K562 (cell line): ENCODE results near the gene HPRT1. TPM values are rescaled to one million over a fixed set of nuclear protein-coding genes. Genes with fewer than 3 reads are reported as not detected.

Source experiments
- CC2D1A ChIP-seq: fragments of 450-650 bp; IDR thresholded peaks from 2 replicates; pipeline ENCODE4 v1.6.1; 2017; ENCODE audit warnings: mild to moderate bottlenecking
- CHD1 ChIP-seq: fragments of 200-600 bp; sonication (generic); IDR thresholded peaks from one replicate; pipeline ENCODE4 v1.6.1; 2012; ENCODE audit warnings: mild to moderate bottlenecking, moderate library complexity, low read length, inconsistent platforms
- MGA ChIP-seq: fragments of 450-650 bp; IDR thresholded peaks from 2 replicates; pipeline ENCODE4 v1.6.1; 2016; ENCODE audit warnings: mild to moderate bottlenecking, moderate library complexity
- NKRF ChIP-seq: fragments of 450-650 bp; IDR thresholded peaks from 2 replicates; pipeline ENCODE4 v1.6.1; 2016; ENCODE audit warnings: borderline replicate concordance
- polyA plus RNA-seq, 8 experiments: library from polyadenylated mRNA; depleted of rRNA in 4 of 8; stranded (reverse) in 5 of 8; unstranded in 3 of 8; fragments of >200 nt; fragmentation: Nextera tagmentation in 2 of 8; fragmentation: Illumina TruSeq in 1 of 8; extraction: Ambion mirVana in 2 of 8; extraction: Trizol in 1 of 8; gene quantifications; 2 replicates each; pipeline versions ENCODE4 v1.2.1 to v1.2.3, GENCODE V29; 2011 to 2014; ENCODE audit warnings: inconsistent platforms in 1 of 8, missing spikeins in 1 of 8
- total RNA-seq, 7 experiments: library from RNA; depleted of rRNA in 6 of 7; stranded (reverse); fragments of >200 nt in 6 of 7; fragmentation: Illumina TruSeq in 2 of 7; extraction: Trizol in 2 of 7; gene quantifications; 2 replicates each; pipeline versions ENCODE4 v1.2.1 to v1.2.3, GENCODE V29; 2011 to 2021; ENCODE audit warnings: low replicate concordance in 1 of 7

HPRT1 gene
- total and polyA plus RNA-seq, 9 of the 15 experiments (the other 6 are each of a cell fraction or from before 2014, with no cell fraction given), result 24.4 to 158 (median 104) TPM

GRCh38 chrX:134460005-134460861 lies at the start of gene HPRT1 (continued):
- no peak for TF ChIP-seq MGA
- peak; percentile 13 for TF ChIP-seq CHD1
- peak; percentile 58; the same call in 1 of the 2 replicates for TF ChIP-seq NKRF
- no peak for TF ChIP-seq CC2D1A
